ENCODE measurements around the gene GSTT2B.
"Not testable (repeated sequence)": the region's sequence is repeated elsewhere in the genome, so short reads cannot be mapped to it uniquely, and the experiment has no call there.

Gene GSTT2B

GRCh38 chr22:23961084-23961771 lies at the start of gene GSTT2B:
Gene GSTT2B, minus strand, starts transcription at chr22:23961195. Its CDS starts 64 bp downstream, at chr22:23961131.
- DNase-seq: not testable (repeated sequence)

- DNase-seq: no peak
These were observed 49.0 kb upstream of the GSTT2B start for GRCh38 chr22:24010018-24010391.

GRCh38 chr22:24009227-24010017 lies 48.4 kb upstream of the GSTT2B start:
- no peak for DNase-seq

GRCh38 chr22:24008381-24009226 lies 47.6 kb upstream of the GSTT2B start:
- no peak for DNase-seq

GRCh38 chr22:24008022-24008283 lies 47.0 kb upstream of the GSTT2B start:
- no peak for DNase-seq

GRCh38 chr22:24007253-24008021 lies 46.4 kb upstream of the GSTT2B start:
- no peak for DNase-seq

GRCh38 chr22:24006914-24007214 lies 45.9 kb upstream of the GSTT2B start:
- DNase-seq: no peak

GRCh38 chr22:24006207-24006913 lies 45.4 kb upstream of the GSTT2B start:
- DNase-seq: no peak

- DNase-seq: no peak
These were observed 44.2 kb upstream of the GSTT2B start, which contains the start of gene GSTT4 for GRCh38 chr22:24005201-24005600. Gene GSTT4, minus strand, starts transcription at chr22:24005453. Its CDS starts 97 bp downstream, at chr22:24005356.

- DNase-seq: no peak
These were observed 42.9 kb upstream of the GSTT2B start for GRCh38 chr22:24003887-24004286.

GRCh38 chr22:24002851-24003250 lies 41.9 kb upstream of the GSTT2B start:
- no peak for DNase-seq

GRCh38 chr22:24002272-24002671 lies 41.3 kb upstream of the GSTT2B start:
- DNase-seq: no peak

- DNase-seq: no peak
These were observed 40.3 kb upstream of the GSTT2B start for GRCh38 chr22:24001314-24001713.

- not testable (repeated sequence) for DNase-seq
These were observed 38.8 kb upstream of the GSTT2B start for GRCh38 chr22:23999779-24000178.

- no peak for DNase-seq
These were observed 36.1 kb upstream of the GSTT2B start for GRCh38 chr22:23997092-23997491.

GRCh38 chr22:23993581-23994177 lies 32.7 kb upstream of the GSTT2B start:
- not testable (repeated sequence) for DNase-seq

GRCh38 chr22:23993080-23993479 lies 32.1 kb upstream of the GSTT2B start:
- DNase-seq: not testable (repeated sequence)

GRCh38 chr22:23989583-23990244 lies 28.7 kb upstream of the GSTT2B start:
- not testable (repeated sequence) for DNase-seq

- not testable (repeated sequence) for DNase-seq
These were observed 25.7 kb upstream of the GSTT2B start for GRCh38 chr22:23986538-23987178.

- not testable (repeated sequence) for DNase-seq
These were observed 25.1 kb upstream of the GSTT2B start for GRCh38 chr22:23986089-23986488.

GRCh38 chr22:23984430-23984829 lies 23.4 kb upstream of the GSTT2B start:
- DNase-seq: no peak

Data from stimulated activated CD4-positive, alpha-beta T cell treated with anti-CD3 and anti-CD28 coated beads, Interleukin-15, amount 100 ng/mL, for 24 hours (primary cell).